ENCODE data around the gene EML6.
A peak's percentile ranks its signal among the peaks of the same experiment; 100 is the strongest.

Gene EML6

GRCh38 chr2:54772110-54772509 lies 48.6 kb downstream of the EML6 start:
- Mint-ChIP-seq H3K4me1 (ENCODE audit: low read depth in 2 of 2) (no peaks in the 10 kb centered on the region), H3K27me3 (no peaks in the 10 kb centered on the region), H3K36me3 (ENCODE audit: insufficient read depth) (no peaks in the 10 kb centered on the region), H3K4me3 (no peak overlapping the region), H3K27ac (no peak overlapping the region), H3K9me3 (peaks cover 7 to 14% of the 10 kb centered on the region in 2 donors)
- DNase-seq (no peak), ATAC-seq (replicated peaks) (no peak)

GRCh38 chr2:54772531-54772930 lies 49.1 kb downstream of the EML6 start:
- Mint-ChIP-seq H3K4me3 (no peak overlapping the region), H3K36me3 (ENCODE audit: insufficient read depth) (no peaks in the 10 kb centered on the region), H3K9me3 (peaks cover 7 to 14% of the 10 kb centered on the region in 2 donors)

GRCh38 chr2:54773233-54773632 lies 49.8 kb downstream of the EML6 start:
- no peak for ATAC-seq (replicated peaks)

More at GRCh38 chr2:54772531-54772930, 49.1 kb downstream of the EML6 start:
- H3K4me1 Mint-ChIP-seq (ENCODE audit: low read depth in 2 of 2): no peaks in the 10 kb centered on the region
- no peak for ATAC-seq (replicated peaks)
- no peak overlapping the region for H3K27ac Mint-ChIP-seq
- no peaks in the 10 kb centered on the region for H3K27me3 Mint-ChIP-seq
- DNase-seq: no peak

GRCh38 chr2:54773838-54774237 lies 50.4 kb downstream of the EML6 start:
- no peak for ATAC-seq (replicated peaks)

More at GRCh38 chr2:54773233-54773632, 49.8 kb downstream of the EML6 start:
- Mint-ChIP-seq H3K27ac (no peak overlapping the region), H3K27me3 (no peaks in the 10 kb centered on the region), H3K36me3 (ENCODE audit: insufficient read depth) (no peaks in the 10 kb centered on the region), H3K9me3 (peaks cover 7 to 14% of the 10 kb centered on the region in 2 donors), H3K4me1 (ENCODE audit: low read depth in 2 of 2) (no peaks in the 10 kb centered on the region), H3K4me3 (no peak overlapping the region)
- DNase-seq: no peak

GRCh38 chr2:54775710-54776109 lies 52.2 kb downstream of the EML6 start:
- no peak for ATAC-seq (replicated peaks)
- H3K4me3 Mint-ChIP-seq: no peak overlapping the region
- H3K27me3 Mint-ChIP-seq: no peaks in the 10 kb centered on the region
- H3K27ac Mint-ChIP-seq: no peak overlapping the region
- no peaks in the 10 kb centered on the region for H3K36me3 Mint-ChIP-seq (ENCODE audit: insufficient read depth)
- no peaks in the 10 kb centered on the region for H3K4me1 Mint-ChIP-seq (ENCODE audit: low read depth in 2 of 2)
- peaks cover 7 to 14% of the 10 kb centered on the region in 2 donors for H3K9me3 Mint-ChIP-seq
- no peak for DNase-seq

More at GRCh38 chr2:54773838-54774237, 50.4 kb downstream of the EML6 start:
- no peak for DNase-seq
- Mint-ChIP-seq H3K9me3 (peaks cover 7 to 14% of the 10 kb centered on the region in 2 donors), H3K36me3 (ENCODE audit: insufficient read depth) (no peaks in the 10 kb centered on the region), H3K4me1 (ENCODE audit: low read depth in 2 of 2) (no peaks in the 10 kb centered on the region), H3K27me3 (no peaks in the 10 kb centered on the region), H3K4me3 (no peak overlapping the region), H3K27ac (no peak overlapping the region)

GRCh38 chr2:54776494-54776893 lies 53.0 kb downstream of the EML6 start:
- H3K4me1 Mint-ChIP-seq (ENCODE audit: low read depth in 2 of 2): no peaks in the 10 kb centered on the region
- ATAC-seq (replicated peaks) (no peak), DNase-seq (no peak)
- peaks cover 7 to 14% of the 10 kb centered on the region in 2 donors for H3K9me3 Mint-ChIP-seq
- H3K4me3 Mint-ChIP-seq: no peak overlapping the region
- H3K27ac Mint-ChIP-seq: no peak overlapping the region
- H3K27me3 Mint-ChIP-seq: peaks cover 0 to 5% of the 10 kb centered on the region in 2 donors
- no peaks in the 10 kb centered on the region for H3K36me3 Mint-ChIP-seq (ENCODE audit: insufficient read depth)

- H3K4me3 Mint-ChIP-seq: no peak overlapping the region
- ATAC-seq (replicated peaks) (no peak), DNase-seq (no peak)
- no peaks in the 10 kb centered on the region for H3K4me1 Mint-ChIP-seq (ENCODE audit: low read depth in 2 of 2)
- no peak overlapping the region for H3K27ac Mint-ChIP-seq
- H3K36me3 Mint-ChIP-seq (ENCODE audit: insufficient read depth): peaks cover 3% of the 10 kb centered on the region
- H3K27me3 Mint-ChIP-seq: peaks cover 10 to 15% of the 10 kb centered on the region in 2 donors
- H3K9me3 Mint-ChIP-seq: no peaks in the 10 kb centered on the region
Measured at GRCh38 chr2:54783349-54783748, 59.9 kb downstream of the EML6 start.

- H3K4me1 Mint-ChIP-seq (ENCODE audit: low read depth in 2 of 2): no peaks in the 10 kb centered on the region
- H3K27ac Mint-ChIP-seq: no peak overlapping the region
- H3K4me3 Mint-ChIP-seq: no peak overlapping the region
- peaks cover 11 to 15% of the 10 kb centered on the region in 2 donors for H3K27me3 Mint-ChIP-seq
- peaks cover 3% of the 10 kb centered on the region for H3K36me3 Mint-ChIP-seq (ENCODE audit: insufficient read depth)
- DNase-seq: no peak
- no peaks in the 10 kb centered on the region for H3K9me3 Mint-ChIP-seq
- ATAC-seq (replicated peaks): no peak
Measured at GRCh38 chr2:54787270-54787669, 63.8 kb downstream of the EML6 start.

GRCh38 chr2:54787755-54788366 lies 64.4 kb downstream of the EML6 start:
- DNase-seq: no peak
- peaks cover 3% of the 10 kb centered on the region for H3K36me3 Mint-ChIP-seq (ENCODE audit: insufficient read depth)
- ATAC-seq (replicated peaks): no peak
- peaks cover 11 to 15% of the 10 kb centered on the region in 2 donors for H3K27me3 Mint-ChIP-seq
- H3K4me3 Mint-ChIP-seq: no peak overlapping the region
- no peaks in the 10 kb centered on the region for H3K4me1 Mint-ChIP-seq (ENCODE audit: low read depth in 2 of 2)
- peak overlapping the region in 1 of 2 donors; percentile 27 for H3K27ac Mint-ChIP-seq
- no peaks in the 10 kb centered on the region for H3K9me3 Mint-ChIP-seq

- peaks cover 3% of the 10 kb centered on the region for H3K36me3 Mint-ChIP-seq (ENCODE audit: insufficient read depth)
- peaks cover 26 to 30% of the 10 kb centered on the region in 2 donors for H3K27me3 Mint-ChIP-seq
- no peak overlapping the region for H3K27ac Mint-ChIP-seq
- ATAC-seq (replicated peaks) (no peak), DNase-seq (no peak)
- H3K9me3 Mint-ChIP-seq: no peaks in the 10 kb centered on the region
- H3K4me3 Mint-ChIP-seq: no peak overlapping the region
- no peaks in the 10 kb centered on the region for H3K4me1 Mint-ChIP-seq (ENCODE audit: low read depth in 2 of 2)
Measured at GRCh38 chr2:54789878-54790277, 66.4 kb downstream of the EML6 start.

- no peaks in the 10 kb centered on the region for H3K9me3 Mint-ChIP-seq
- peaks cover 1% of the 10 kb centered on the region for H3K36me3 Mint-ChIP-seq (ENCODE audit: insufficient read depth)
- no peak overlapping the region for H3K4me3 Mint-ChIP-seq
- ATAC-seq (replicated peaks) (no peak), DNase-seq (no peak)
- H3K4me1 Mint-ChIP-seq (ENCODE audit: low read depth in 2 of 2): no peaks in the 10 kb centered on the region
- H3K27ac Mint-ChIP-seq: no peak overlapping the region
- peaks cover 30 to 34% of the 10 kb centered on the region in 2 donors for H3K27me3 Mint-ChIP-seq
Measured at GRCh38 chr2:54791831-54792230, 68.4 kb downstream of the EML6 start.

- no peaks in the 10 kb centered on the region for H3K9me3 Mint-ChIP-seq
- no peak for DNase-seq
- no peak for ATAC-seq (replicated peaks)
- H3K36me3 Mint-ChIP-seq (ENCODE audit: insufficient read depth): no peaks in the 10 kb centered on the region
- H3K4me3 Mint-ChIP-seq: no peak overlapping the region
- H3K27ac Mint-ChIP-seq: no peak overlapping the region
- H3K27me3 Mint-ChIP-seq: peaks cover 31 to 44% of the 10 kb centered on the region in 2 donors
- H3K4me1 Mint-ChIP-seq (ENCODE audit: low read depth in 2 of 2): no peaks in the 10 kb centered on the region
Measured at GRCh38 chr2:54797307-54797706, 73.8 kb downstream of the EML6 start.

GRCh38 chr2:54801352-54801751 lies 77.9 kb downstream of the EML6 start:
- Mint-ChIP-seq H3K4me3 (no peak overlapping the region), H3K27me3 (peaks cover 16 to 28% of the 10 kb centered on the region in 2 donors), H3K36me3 (ENCODE audit: insufficient read depth) (no peaks in the 10 kb centered on the region), H3K4me1 (ENCODE audit: low read depth in 2 of 2) (peaks cover 0 to 7% of the 10 kb centered on the region in 2 donors), H3K9me3 (no peaks in the 10 kb centered on the region), H3K27ac (no peak overlapping the region)
- DNase-seq (no peak), ATAC-seq (replicated peaks) (no peak)

All from effector memory CD8-positive, alpha-beta T cell (primary cell).